NCI-H2196 treated with DMSO at 0.1 percent for 48 hours (cell line): Measurements from ENCODE around the gene PRKCZ.
"Not testable (repeated sequence)": the region's sequence is repeated elsewhere in the genome, so short reads cannot be mapped to it uniquely, and the experiment has no call there.

Source experiments
- DNase-seq: peaks from one replicate; lab custom pipeline; 2025; ENCODE audit not compliant: unreplicated experiment; lab: John Stamatoyannopoulos, UW

Gene PRKCZ

DNA sequence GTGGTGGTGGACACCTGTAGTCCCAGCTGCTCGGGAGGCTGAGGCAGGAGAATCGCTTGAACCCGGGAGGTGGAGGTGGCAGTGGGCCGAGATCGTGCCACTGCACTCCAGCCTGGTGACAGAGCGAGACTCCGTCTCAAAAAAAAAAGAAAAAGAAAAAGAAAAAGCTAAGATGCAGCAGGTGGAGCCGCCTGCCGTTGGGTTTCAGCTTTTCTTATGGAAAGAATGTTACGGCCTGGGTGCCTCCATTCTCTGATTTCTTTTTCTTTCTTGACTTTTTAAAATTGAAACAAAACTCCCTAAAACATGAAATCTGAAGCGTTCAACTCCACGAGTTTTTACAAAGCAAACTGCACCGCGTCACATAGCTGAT is 64.4 kb downstream of the PRKCZ start:
- not testable (repeated sequence) for DNase-seq

- no peak for DNase-seq
Measured at GRCh38 chr1:2115008-2115641, 64.9 kb downstream of the PRKCZ start.

DNA sequence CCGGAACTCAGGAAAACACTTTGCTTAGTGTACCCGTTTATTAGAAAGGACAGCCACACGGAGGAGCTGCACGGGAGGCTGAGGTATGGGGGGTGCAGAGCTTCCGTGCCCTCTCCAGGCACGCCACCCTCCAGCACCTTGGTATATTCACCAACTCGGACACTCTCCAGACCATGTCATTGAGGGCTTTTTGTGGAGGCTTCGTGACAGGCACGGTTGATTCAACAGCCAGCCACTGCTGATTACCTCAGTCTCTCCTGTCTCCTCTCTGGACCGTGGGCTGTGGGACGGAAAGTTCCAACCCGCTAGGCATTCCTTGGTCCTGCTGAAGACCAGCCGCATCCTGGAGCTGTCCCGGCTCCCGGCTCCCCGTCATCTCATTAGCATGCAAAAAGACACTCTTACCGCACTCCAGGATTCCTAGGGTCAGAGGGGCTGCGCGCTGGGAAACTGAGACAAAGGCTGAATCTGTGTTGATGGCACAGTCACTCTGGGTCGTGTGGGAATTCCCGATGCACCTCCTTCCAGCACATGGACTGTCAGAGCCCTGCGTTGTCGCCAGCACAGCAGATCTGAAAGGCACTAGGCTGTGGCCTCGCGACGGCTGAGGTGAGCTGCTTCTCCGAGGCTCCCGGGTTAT is 65.6 kb downstream of the PRKCZ start:
- no peak for DNase-seq

DNA sequence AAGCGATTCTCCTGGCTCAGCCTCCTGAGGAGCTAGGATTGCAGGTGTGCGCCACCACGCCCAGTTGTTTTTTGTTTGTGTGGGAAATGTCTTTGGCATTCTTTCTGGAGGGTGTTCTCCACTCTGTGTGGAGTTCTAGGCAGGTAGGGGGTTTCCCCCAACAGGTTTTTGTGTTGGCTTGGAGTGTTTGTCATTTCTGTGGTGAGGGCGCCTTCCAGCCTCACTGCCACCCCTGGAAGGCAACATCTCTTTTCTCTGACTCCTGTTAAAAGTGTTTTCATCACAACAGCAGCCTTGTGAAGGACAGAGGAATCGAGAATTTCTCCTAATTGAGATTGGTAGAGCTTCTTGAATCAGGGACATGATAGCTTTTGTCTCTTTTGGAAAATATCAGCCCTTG is 69.7 kb downstream of the PRKCZ start:
- no peak for DNase-seq

DNA sequence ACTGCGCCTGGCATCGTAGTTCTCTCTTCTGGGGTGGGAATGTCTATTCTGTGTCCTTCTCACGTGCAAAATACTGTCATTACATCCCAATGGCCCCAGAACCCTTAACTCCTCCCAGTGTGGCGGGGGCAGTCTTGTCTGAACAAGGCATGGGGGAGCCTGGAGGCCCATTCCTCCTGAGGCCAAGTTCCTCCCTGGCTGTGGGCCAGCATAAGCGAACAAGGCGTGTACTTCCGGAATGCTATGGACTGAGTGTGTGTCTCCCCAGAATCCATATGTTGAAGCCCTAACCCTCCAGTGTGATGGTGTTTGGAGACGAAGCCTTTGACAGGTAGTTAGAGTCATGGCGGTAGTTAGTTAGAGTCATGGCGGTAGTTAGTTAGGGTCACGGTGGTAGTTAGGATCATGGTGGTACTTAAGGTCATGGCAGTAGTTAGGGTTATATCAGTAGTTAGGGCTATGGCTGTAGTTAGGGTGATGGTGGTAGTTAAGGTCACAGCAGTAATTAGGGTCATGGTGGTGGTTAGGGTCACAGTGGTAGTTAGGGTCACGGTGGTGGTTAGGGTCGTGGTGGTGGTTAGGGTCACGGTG is 71.0 kb downstream of the PRKCZ start:
- DNase-seq: no peak

DNA sequence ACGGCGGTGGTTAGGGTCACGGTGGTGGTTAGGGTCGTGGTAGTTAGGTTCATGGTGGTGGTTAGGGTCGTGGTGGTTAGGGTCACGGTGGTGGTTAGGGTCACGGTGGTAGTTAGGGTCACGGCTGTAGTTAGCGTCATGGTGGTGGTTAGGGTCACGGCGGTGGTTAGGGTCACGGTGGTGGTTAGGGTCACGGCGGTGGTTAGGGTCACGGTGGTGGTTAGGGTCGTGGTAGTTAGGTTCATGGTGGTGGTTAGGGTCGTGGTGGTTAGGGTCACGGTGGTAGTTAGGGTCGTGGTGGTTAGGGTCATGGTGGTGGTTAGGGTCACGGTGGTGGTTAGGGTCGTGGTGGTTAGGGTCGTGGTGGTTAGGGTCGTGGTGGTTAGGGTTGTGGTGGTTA is 71.6 kb downstream of the PRKCZ start:
- not testable (repeated sequence) for DNase-seq

DNA sequence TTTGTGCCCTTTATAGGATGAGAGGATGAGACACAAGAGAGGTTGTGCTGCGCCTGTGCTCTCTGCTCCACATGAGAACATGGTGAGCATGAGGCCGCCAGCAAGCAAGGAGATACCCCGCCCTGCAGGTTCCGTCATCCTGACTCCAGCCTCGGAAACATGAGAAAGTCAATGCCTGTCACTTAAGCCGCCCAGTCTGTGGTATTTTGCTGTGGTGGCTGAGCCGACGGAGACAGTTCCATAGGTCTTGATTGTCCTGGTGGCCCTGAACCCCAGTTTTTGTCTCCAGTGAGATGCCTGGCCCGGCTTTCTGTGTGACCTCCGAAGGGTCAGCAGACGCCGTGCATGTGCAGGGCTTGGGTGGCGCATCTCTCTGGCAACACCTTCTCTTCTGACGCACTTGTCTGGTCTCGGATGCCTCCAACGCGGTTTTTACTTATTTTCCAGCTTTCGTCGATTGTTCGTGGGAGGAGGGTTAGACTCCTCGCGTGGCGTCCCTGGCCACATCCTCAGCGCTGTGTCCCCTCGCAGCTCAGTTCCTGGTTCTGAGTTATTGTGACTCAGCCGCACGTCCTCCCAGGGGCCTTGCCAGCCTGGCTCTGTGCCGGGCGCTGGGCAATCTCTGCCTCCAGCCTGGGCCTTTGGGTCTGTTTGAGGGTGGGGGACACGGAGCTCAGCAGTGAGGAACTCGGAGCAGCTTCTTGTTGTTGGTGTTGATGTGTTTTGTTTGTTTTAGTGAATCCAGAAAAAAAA is 74.4 kb downstream of the PRKCZ start:
- DNase-seq: no peak

- no peak for DNase-seq
Measured at GRCh38 chr1:2125350-2126211, 75.4 kb downstream of the PRKCZ start.

- DNase-seq: no peak
Measured at GRCh38 chr1:2126331-2127186, 76.3 kb downstream of the PRKCZ start.

- no peak for DNase-seq
Measured at GRCh38 chr1:2127187-2128145, 77.3 kb downstream of the PRKCZ start.

DNA sequence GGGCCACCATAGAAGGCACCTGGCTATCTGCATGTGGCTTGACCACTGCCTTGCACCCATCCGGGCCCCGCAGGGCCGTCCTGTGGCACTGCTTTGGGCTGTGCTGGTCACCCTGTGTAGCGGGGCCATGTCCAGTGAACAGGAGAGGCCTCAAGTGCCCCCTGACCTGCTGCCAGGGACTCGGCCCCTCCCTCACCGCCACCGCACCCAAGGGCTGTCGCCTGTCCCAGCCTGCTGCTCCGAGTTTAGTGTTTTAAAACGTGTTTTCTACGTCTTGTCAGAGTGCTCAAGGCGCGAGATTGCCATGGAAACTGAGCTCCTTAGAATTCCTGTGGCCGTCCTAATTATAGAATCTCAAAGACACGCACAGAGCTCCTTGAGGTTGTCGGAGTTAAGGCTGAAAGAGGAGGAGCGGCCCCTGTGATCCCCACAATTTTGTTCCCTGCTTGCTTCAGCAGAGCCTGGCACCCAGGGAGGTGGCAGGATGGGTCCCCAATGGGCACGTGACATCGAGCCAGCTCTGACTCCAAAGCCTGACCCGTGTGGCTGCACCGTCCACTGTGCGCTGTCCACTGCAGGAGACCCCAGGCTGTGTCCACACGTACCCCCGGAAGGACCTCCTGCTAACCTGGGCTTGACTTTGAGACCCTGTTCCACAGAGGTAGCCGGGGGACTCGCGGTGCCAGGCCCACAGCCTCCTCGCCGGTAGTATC is 78.1 kb downstream of the PRKCZ start:
- DNase-seq: no peak

- DNase-seq: no peak
Measured at GRCh38 chr1:2129256-2129943, 79.2 kb downstream of the PRKCZ start.

DNA sequence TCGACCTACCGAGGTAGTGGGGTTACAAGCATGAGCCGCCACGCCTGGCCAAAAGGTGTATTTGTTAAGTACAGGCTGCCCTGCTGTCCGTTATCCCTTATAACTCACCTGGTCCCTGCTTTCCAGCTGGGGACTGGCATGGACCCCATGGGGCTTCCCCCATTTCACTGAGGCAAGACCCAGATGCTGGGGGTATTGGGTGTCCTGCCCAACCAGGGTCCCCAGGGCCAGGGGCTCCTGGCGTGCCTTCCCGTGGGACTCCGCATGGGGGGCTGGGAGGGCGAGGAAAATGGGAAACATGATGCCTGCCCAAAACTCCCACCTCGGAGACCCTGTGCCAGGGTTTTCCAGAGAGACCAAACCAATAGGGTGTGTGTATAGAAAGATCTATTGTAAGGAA is 79.9 kb downstream of the PRKCZ start:
- no peak for DNase-seq

DNA sequence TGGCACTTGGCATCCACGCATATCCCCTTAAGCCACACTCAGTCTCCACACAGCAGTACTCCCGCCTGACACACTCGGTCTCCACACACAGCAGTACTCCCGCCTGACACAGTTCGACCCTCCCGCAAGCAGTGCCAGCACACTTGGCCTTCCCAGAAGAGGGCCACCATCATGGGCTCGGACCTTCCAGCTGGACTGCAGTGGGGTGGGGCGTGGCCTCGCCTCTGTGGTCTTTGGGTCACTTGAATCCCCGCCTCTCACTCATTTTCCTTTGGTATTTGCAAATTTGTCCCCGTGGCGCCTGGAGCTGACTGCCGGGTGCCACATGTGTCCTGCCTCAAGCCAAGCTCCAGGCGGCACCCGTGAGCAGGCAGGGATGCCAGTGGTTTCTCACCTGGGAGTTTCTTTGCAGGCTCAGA is 80.7 kb downstream of the PRKCZ start:
- no peak for DNase-seq

DNA sequence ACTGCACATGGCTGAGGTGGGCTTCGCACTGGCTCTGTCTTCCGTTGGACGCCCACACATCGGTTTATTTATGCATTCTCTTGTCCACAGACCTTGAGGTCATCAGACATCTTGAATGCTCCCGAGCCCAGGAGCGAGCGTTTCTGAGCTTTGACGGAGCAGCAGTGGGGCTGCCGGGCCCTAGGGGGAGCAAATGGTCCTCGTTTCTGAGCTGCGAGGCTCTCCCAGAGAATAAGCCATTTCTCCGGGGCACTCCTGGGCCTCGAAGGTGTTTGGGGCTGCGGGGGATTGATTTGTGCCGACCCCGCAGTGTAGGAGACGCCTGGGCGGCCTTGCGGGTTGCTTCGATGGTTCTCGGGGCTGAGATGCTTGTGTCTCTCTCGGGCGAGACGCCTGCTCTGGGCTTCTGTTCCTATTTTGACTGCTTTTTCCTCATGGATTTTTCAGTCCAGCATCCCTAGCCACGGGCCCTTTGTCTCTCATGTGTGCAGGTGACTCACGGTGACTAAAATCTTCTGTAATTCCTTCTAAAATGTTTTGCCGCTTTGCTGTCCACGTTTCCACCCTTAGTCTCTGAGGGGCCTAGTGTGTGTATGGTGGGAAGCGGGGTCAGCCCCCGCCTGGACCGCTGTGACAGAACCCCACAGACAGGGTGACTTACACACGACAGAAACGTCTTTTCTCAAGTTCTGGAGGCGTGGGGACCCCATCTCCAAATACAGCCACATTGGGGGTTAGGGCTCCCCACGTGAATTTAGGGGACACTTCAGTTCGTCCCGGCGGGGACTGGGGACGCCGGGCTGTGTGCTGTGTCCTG is 82.2 kb downstream of the PRKCZ start:
- no peak for DNase-seq

DNA sequence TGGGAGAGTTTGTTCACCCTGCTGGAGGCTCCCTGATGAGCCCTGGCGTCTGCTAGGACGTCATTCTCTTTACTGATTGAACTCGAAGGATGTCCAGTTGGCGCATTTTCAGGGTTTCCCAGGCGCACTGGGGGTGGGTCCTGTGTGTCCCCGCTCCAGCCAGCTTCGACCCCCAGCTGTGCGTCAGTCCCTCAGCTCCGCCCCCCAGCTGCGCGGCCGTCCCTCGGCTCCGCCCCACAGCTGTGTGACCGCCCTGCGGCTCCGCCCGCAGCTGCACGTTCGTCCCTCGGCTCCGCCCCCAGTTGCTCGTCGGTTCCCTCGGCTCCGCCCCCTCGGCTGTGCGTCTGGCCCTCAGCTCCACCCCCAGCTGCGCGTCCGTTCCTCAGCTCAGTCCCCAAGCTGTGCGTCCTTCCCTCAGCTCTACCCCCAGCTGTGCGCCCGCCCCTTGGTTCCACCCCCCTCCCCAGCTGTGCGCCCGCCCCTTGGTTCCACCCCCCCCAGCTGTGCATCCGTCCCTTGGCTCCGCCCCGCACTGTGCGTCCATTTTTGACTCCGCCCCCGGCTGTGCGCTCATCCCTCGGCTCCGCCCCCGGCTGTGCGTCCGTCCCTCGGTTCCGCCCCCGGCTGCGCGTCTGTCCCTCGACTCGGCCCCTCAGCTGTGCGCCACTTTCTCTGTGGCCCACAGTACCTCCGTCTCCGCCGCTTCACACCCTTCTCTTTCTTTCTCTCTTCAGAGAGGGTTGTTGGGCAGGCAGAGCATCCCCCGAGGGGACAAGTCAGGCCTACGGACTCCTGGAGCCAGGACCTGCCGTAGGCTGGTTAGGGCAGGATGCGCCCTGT is 83.0 kb downstream of the PRKCZ start:
- DNase-seq: peak; percentile 97
